ENCODE measurements around the gene CAPSL.
A peak's percentile ranks its signal among the peaks of the same experiment; 100 is the strongest.

GRCh38 chr5:35939639-35940038 lies 1.2 kb upstream of the CAPSL start:
- peak; percentile 59 for TF ChIP-seq CTCF (conservative IDR thresholded peaks at IDR 0.05)
- TF ChIP-seq EZH2 (IDR thresholded peaks at IDR 0.05; ENCODE audit: low read depth) = no peak

All from PC-9 (cell line).